Chondrocyte (in vitro differentiated cells): Measurements from ENCODE around the gene CDR2. TPM values are rescaled to one million over a fixed set of nuclear protein-coding genes. Genes with fewer than 3 reads are reported as not detected.

Source experiments
- DNase-seq: peaks from one replicate; pipeline ENCODE4 v3.0.0; 2021; ENCODE audit warnings: mixed read lengths, low spot score
- H3K27ac Mint-ChIP-seq: one replicate; pipeline ENCODE4 v1.8.0; 2021; ENCODE audit warnings: mild to moderate bottlenecking, moderate library complexity, mixed read lengths; ENCODE audit not compliant: unreplicated experiment
- H3K27me3 Mint-ChIP-seq: 2 replicates; pipeline ENCODE4 v1.8.0; 2021; ENCODE audit warnings: low read depth, mixed read lengths
- H3K36me3 Mint-ChIP-seq: 2 replicates; pipeline ENCODE4 v1.8.0; 2021; ENCODE audit warnings: low read depth, mixed read lengths
- H3K4me1 Mint-ChIP-seq: 2 replicates; pipeline ENCODE4 v1.8.0; 2021; ENCODE audit warnings: low read depth, mild to moderate bottlenecking, mixed read lengths
- H3K4me3 Mint-ChIP-seq: one replicate; pipeline ENCODE4 v1.8.0; 2021; ENCODE audit warnings: mild to moderate bottlenecking, moderate library complexity, mixed read lengths; ENCODE audit not compliant: unreplicated experiment
- H3K9me3 Mint-ChIP-seq: 2 replicates; pipeline ENCODE4 v1.8.0; 2021; ENCODE audit warnings: low read depth, mixed read lengths
- CTCF ChIP-seq: fragments of 200-600 bp; sonication (generic); IDR thresholded peaks from 2 replicates; pipeline ENCODE4 v1.5.0; 2021; ENCODE audit warnings: antibody characterized with exemption, mild to moderate bottlenecking, moderate library complexity
- total RNA-seq: library from RNA; stranded (reverse); gene quantifications from 3 replicates; pipeline ENCODE4 v1.2.1, GENCODE V29; 2021

Gene CDR2
- total RNA-seq, 1 donor from 2014 or later, result 46.1 TPM

GRCh38 chr16:22324787-22325597 lies 49.4 kb downstream of the CDR2 start:
- H3K9me3 Mint-ChIP-seq, result no peaks in the 10 kb centered on the region
- TF ChIP-seq CTCF, result no peak
- no peak for DNase-seq

GRCh38 chr16:22323959-22324786 lies 50.2 kb downstream of the CDR2 start:
- Mint-ChIP-seq H3K4me1 (peaks cover 2% of the 10 kb centered on the region), H3K9me3 (no peaks in the 10 kb centered on the region), H3K27ac (no peak overlapping the region), H3K36me3 (peaks cover 4% of the 10 kb centered on the region), H3K4me3 (no peak overlapping the region), H3K27me3 (no peaks in the 10 kb centered on the region)
- TF ChIP-seq CTCF, result no peak
- DNase-seq, result no peak

More at GRCh38 chr16:22324787-22325597, 49.4 kb downstream of the CDR2 start:
- Mint-ChIP-seq H3K27me3 (no peaks in the 10 kb centered on the region), H3K27ac (no peak overlapping the region), H3K4me1 (peaks cover 2% of the 10 kb centered on the region), H3K36me3 (peaks cover 5% of the 10 kb centered on the region), H3K4me3 (no peak overlapping the region)

GRCh38 chr16:22323173-22323958 lies 51.1 kb downstream of the CDR2 start:
- H3K4me1 Mint-ChIP-seq, result peaks cover 2% of the 10 kb centered on the region
- H3K36me3 Mint-ChIP-seq, result peaks cover 5% of the 10 kb centered on the region
- no peak overlapping the region for H3K27ac Mint-ChIP-seq
- H3K9me3 Mint-ChIP-seq, result no peaks in the 10 kb centered on the region
- no peak overlapping the region for H3K4me3 Mint-ChIP-seq
- no peaks in the 10 kb centered on the region for H3K27me3 Mint-ChIP-seq
- no peak for TF ChIP-seq CTCF
- no peak for DNase-seq

- H3K27ac Mint-ChIP-seq, result no peak overlapping the region
- DNase-seq, result no peak
- H3K4me3 Mint-ChIP-seq, result no peak overlapping the region
Measured at GRCh38 chr16:22322741-22323140, 51.7 kb downstream of the CDR2 start.

More at GRCh38 chr16:22322741-22323140, 51.7 kb downstream of the CDR2 start:
- Mint-ChIP-seq H3K9me3 (no peaks in the 10 kb centered on the region), H3K27me3 (no peaks in the 10 kb centered on the region), H3K4me1 (peaks cover 2% of the 10 kb centered on the region), H3K36me3 (peaks cover 5% of the 10 kb centered on the region)
- no peak for TF ChIP-seq CTCF
